GM19099 (cell line): Measurements from ENCODE around the gene LGALS3BP.

Source experiments
- POLR2A ChIP-seq: IDR thresholded peaks from 3 replicates; pipeline ENCODE4 v1.6.1; 2011; ENCODE audit warnings: low read depth; ENCODE audit not compliant: insufficient read length; ENCODE audit errors: extremely low read depth

The LGALS3BP gene

DNA sequence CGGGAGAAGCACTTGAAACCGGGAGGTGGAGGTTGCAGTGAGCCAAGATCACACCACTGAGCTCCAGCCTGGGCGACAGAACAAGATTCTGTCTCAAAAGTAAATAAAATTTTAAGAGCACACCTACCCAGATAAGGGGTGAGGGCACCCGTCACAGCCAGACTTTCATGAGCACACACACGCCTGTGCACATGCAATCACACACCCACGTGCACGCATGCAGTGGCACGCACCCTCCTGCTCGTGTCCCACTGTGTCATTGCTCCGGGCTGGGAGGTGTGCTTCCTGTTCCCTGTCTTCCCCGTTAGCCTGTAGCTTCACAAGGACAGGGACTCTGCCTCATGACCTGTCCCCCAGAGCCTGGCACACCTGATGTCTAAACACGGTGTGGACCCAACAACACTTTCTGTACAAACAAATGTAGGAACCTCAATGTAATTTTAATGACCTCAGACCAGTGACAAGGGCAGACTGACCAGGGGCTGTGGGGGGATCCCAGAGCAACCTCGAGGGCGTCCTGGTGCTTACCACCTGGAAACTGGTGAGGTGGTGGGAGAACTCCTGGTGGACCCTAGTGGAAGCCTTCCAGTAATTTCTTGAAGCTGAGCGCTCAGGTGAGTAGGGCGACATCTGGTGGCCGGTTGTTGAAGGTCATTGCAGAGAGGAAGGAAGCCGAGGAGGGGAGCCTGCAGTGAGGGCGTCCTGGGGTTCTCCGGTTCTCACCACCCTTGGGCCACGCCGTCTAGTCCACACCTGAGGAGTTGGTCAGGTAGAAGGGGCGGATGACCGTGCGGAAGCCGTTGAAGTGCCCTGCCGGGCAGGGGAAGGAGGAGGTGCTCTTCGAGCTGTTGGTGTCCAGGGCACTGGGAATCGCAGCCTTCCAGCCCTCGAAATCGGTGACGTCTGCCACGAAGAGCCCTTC is 8.6 kb downstream of the LGALS3BP start:
- TF ChIP-seq POLR2A: no peak

DNA sequence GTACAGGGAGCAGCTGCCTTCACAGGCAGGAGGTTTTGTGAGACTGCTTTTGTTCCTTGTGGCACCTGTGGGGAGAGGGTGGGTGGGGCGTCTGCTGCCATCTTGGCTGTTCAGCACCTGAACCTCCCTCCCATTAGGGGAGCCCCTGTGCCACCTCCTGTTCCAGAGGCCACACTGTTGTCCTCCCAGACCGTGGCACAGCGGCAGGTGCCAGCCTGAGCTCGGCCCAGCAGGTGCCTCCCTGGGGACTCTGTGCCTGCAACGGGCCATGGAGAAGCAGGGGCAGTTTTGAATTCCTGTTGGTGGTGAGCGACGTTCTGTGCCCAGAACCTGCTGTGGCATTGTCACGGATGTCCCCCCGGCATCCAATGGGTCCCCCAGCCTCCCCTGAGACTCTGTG is 9.9 kb downstream of the LGALS3BP start:
- no peak for TF ChIP-seq POLR2A

DNA sequence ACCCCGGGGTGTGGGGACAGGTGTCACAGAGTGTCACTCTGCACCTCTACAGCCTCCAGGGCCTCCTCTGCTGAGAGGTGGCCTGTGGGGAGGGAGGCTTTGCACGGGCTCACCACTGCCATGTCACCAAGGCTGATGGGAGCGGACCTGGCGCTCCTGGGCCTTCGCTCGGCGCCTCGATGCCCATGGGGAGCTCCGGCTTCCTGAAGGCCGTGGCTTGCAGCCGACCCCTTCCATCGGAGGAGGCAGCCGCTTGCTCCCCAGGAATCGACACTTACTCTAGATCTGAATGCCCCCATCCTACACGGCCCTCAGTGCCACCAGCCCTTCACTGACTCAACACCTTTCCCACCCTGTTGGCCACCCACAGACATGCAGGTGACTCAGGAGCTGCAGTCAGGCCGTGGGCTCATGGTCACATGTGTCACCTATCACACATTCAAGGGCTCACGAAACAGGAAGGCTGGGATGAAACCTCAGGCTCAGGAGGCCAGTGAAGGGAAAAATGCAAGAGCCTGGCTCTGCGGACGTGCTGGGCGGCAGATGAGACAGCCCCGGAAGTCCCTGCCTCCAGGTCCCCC is 11.9 kb downstream of the LGALS3BP start:
- TF ChIP-seq POLR2A: no peak

DNA sequence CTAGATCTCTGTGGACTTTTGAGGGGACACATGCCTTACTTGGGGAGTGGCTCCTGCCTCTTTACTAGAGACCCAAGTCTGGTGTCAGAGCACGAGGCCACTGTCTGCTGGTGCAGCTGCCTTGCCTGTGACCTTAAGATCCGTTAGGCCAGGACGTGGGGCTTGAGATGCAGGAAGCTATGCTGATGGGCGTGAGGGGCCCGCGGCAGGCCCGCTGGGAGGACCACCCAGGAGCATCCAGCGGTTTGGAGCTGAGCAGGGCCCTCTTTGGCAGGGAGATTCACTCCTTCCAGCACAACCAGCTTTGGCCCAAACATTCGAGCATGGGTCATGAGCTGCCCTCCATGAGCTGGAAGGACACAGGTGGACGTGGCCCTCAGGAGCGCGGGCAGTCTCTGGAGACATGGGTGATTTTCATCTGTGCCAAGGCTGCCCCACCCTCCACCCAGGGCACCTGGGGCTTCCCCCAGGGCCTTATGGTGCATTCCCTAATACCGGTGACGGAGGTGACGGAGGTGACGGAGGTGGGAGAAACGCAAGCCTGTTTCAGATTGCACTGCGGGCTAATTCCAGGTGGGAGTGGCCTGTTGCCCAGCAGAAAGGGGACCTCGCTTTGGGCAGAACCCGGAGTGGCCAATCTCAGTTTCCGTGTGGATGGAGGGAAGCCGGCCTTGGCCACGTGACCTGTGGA is 12.7 kb downstream of the LGALS3BP start:
- no peak for TF ChIP-seq POLR2A

DNA sequence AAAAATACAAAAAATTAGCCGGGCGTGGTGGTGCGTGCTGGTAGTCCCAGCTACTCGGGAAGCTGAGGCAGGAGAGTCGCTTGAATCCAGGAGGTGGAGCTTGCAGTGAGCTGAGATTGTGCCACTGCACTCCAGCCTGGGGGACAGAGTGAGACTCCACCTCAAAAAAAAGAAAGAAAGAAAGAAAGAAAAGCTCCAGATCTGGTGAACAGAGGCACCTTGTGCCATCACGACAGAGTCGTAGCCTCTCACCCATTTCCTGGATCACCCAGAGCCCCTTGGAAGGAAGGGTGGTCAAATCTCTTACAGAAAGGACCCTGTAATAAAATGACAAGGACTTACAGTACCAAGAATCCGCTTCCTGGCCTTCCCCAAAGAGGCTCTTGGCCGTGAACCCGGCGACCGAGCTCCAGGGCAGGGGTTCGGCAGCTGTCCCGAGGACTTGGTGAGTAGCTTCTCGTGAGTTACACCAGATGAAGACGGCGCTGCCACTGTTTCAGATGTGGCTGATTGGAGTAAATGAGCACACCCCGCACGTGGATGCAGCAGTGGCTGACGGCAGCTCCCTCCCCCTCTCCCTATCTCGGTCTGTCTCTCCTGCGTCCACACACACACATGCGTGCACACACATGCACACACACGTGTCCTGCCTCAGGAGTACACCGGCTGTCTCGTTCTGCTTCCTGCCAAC is 13.5 kb downstream of the LGALS3BP start:
- TF ChIP-seq POLR2A: no peak

DNA sequence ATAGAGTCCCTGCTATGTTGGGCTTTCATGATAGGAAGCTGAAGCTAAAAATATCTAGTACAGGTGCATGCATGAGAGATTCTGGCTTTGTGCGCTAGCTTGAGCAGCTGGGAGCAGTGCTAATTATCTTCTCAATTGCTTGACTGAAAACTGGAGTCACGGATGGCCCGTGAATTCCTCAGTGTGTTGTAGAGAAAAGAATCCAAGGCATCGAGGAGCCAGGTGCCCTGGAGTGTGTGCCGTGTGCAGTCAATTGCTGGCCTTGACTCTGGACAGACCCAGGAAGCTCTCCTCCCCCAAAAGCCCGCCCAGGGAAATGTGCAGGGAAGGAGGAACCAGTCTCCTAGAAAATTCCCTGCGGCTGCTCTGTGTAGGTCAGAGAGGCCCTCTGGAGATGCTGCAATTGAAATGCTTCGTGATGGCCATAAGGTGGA is 14.2 kb downstream of the LGALS3BP start:
- no peak for TF ChIP-seq POLR2A

DNA sequence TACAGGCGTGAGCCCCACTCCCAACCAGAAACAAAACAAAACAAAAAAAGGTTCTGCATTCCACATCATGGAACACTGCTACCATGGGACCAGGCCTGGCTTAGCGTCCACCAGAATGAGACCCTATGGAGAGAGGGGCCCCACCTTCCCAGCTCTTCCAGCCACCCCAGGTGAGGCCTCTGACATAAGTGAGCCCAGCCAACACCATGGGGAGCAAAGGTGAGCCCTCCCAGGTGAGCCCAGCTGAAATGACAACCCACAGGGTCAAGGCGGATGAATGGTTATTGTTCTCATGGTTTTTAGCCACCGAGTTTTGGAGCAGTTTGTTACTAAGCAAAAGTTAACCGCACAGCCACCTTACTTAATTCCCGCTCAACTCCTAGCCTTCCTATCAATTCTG is 16.3 kb downstream of the LGALS3BP start:
- TF ChIP-seq POLR2A: no peak

DNA sequence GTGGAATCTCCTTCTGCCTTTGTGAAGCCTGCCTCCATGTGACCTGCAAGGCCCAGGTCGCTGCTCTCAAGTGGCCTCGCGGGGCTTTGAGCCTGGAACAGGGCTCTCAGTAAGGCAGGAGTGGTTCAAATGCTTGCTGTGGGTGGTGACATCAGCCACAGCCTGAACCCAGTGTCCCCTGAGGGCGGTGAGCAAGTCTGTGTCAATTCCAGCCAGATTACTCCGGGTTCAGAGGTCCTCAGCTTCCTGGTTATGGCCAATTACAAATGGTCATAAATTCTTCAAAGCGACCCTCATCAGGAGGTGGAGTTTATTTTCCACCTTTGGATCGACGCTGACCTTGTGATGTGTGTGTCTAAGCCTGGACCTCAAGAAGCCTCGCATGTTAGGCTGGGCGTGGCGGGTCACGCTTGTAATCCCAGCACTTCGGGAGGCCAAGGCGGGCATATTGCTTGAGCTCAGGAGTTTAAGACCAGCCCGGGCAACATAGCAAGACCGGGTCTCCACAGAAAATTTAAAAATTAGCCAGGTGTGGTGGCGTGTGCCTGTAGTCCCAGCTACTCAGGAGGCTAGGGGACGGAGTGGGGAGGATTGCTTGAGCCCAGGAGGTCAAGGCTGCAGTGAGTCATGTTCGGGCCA is 17.3 kb downstream of the LGALS3BP start:
- no peak for TF ChIP-seq POLR2A

DNA sequence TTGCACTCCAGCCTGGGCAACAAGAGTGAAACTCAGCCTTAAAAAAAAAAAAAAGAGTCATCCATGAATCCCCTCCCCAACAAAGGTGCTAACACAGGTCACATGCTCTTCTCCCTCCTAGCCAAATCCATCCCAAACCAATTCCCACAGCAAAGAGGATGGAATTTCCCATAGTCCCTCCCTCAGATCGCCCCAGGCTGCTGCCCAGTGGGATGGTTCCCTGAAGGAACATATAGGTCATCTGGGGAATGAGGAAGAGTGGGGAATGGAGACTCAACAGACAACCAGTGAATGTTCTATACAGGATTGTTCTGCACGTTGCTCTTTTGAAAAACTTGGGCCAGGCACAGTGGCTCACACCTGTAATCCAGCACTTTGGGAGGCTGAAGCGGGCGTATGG is 18.2 kb downstream of the LGALS3BP start:
- no peak for TF ChIP-seq POLR2A

DNA sequence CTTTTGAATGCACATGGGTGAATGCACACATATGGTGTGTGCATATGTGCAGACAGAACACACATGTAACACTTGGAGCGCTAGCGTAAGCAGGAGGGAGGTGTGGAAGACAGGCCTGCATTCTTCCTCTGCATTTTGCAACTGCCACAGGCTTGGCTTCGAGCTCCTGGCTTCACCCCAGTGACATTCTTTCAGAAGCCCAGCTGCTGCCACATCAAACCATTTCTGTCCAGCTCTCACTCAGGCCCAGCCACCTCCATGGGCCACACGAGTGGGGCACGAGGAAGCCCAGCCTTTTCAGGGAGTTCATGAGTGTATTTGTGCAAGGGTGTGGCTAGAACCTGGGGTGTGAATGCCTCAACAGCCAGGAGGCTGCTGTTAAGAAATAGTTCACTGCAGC is 18.8 kb downstream of the LGALS3BP start:
- TF ChIP-seq POLR2A: no peak

DNA sequence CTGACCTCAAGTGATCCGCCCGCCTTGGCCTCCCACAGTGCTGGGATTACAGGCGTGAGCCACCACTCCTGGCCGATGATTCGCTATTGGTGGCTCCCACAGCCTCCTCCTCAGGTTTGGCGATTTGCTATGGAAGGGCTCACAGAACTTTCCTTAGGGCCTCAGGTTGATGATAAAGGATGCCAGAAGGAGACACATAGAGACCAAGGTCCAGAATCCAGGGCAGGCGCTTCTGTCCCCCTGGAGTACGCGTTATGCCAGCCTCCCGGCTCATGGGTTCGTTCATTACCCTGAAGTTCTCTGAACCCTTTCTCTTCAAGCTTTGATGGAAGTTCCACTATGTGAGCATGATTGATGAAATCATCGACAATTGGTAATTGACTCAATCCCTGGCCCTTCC is 19.9 kb downstream of the LGALS3BP start:
- TF ChIP-seq POLR2A: no peak

DNA sequence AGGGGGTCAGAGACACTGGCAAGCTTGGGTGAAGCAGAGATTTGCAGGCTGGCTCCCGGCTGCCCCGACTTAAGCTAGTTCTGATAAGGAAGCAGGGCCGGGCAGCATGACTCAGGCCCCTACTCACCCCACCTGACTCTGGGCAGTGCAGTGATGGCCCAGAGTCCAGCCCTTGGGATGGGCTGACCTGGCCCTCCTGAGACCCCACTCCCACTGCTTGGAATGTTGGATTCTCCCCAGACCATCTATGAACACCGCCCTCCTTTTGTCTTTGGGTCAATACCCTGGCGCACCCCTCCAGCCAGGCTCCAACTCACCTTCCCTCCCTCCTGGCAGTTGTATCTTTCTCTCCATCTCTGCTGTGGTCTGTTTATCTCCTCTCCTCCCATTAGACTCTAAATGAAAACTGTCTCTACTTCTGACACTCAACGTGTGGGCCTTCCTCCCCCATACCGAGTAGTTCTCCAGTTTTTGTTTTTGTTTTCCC is 21.0 kb downstream of the LGALS3BP start:
- no peak for TF ChIP-seq POLR2A

DNA sequence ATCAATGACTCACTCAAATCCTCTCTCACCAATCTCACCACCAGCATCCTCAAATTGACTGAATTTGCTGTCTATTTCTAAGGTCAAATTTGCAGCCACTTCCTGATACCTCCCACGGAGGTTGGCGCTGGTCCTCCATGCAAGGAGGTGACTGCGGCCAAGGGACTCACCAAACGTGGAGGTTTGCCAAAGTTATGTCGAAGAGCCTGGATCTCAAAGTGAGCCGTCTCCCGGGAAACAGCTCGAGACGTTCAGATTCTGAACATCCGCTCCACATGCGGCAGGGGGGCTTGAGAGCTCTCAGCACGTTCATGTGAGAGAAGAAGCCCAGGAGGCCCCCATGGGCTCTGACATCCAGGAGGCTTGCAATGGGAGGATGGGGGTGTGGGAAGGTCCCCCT is 22.6 kb downstream of the LGALS3BP start:
- TF ChIP-seq POLR2A: no peak

DNA sequence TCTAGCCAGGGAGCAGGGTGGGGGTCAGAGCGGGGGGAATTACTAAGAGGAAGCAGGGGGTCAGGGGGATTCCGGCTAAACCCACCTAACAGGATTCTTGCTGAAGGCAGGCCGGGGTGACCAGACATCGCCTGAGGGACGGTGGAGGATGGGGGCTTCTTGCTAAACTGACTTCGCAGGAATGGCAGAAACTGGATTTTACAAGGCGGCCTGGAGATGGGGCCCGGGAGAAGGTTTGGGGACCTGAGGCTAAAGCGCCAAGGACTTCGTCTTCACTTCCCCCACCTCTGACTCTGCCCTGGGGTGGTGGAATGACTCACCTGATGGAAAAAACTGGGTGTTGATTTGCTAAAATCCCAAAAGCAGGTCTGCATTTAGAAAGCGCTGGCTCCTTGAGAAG is 23.5 kb downstream of the LGALS3BP start:
- no peak for TF ChIP-seq POLR2A
